H1 (cell line): ENCODE measurements around the gene PLSCR3. TPM values are rescaled to one million over a fixed set of nuclear protein-coding genes. Genes with fewer than 3 reads are reported as not detected.

Source experiments
- ATF3 ChIP-seq: IDR thresholded peaks from 2 replicates; pipeline ENCODE4 v1.6.1; 2011; ENCODE audit warnings: low read depth, mild to moderate bottlenecking, low read length; ENCODE audit not compliant: insufficient read depth
- CHD7 ChIP-seq: fragments of 300-600 bp; sonication (generic); IDR thresholded peaks from 2 replicates; pipeline ENCODE4 v1.7.1; 2012; ENCODE audit warnings: low read length, moderate library complexity, mild to moderate bottlenecking, inconsistent platforms; ENCODE audit not compliant: insufficient replicate concordance
- CTBP2 ChIP-seq: IDR thresholded peaks from 2 replicates; pipeline ENCODE4 v1.7.0; 2011; ENCODE audit warnings: borderline replicate concordance, mild to moderate bottlenecking, moderate library complexity, mixed read lengths, low read length; ENCODE audit not compliant: insufficient read depth, insufficient read length
- EP300 ChIP-seq, 2 experiments: IDR thresholded peaks; 1 replicate in 1 of 2; 2 replicates in 1 of 2; pipeline ENCODE4 v1.6.1; 2011 to 2012; ENCODE audit warnings: low read depth in 2 of 2, low read length in 2 of 2, mild to moderate bottlenecking in 2 of 2, borderline replicate concordance in 1 of 2, inconsistent platforms in 1 of 2, moderate library complexity in 1 of 2
- HDAC2 ChIP-seq, 2 experiments: fragments of 300-600 bp in 1 of 2; sonication (generic) in 1 of 2; IDR thresholded peaks; 2 replicates each; pipeline ENCODE4 v1.6.1; 2011 to 2012; ENCODE audit warnings: low read depth in 2 of 2, low read length in 2 of 2, mild to moderate bottlenecking in 2 of 2, moderate library complexity in 2 of 2, borderline replicate concordance in 1 of 2, inconsistent platforms in 1 of 2
- JUN ChIP-seq: IDR thresholded peaks from 2 replicates; pipeline ENCODE4 v1.6.1; 2011; ENCODE audit warnings: low read depth, mild to moderate bottlenecking, improper control_type of control experiment, low read length
- MAX ChIP-seq: IDR thresholded peaks from 2 replicates; pipeline ENCODE4 v1.6.1; 2012; ENCODE audit warnings: inconsistent platforms
- TAF1 ChIP-seq: IDR thresholded peaks from 2 replicates; pipeline ENCODE4 v1.6.1; 2011; ENCODE audit warnings: mild to moderate bottlenecking, low read depth, low read length
- USF2 ChIP-seq: IDR thresholded peaks from 2 replicates; pipeline ENCODE4 v1.6.1; 2011; ENCODE audit warnings: low read length, improper control_type of control experiment
- polyA plus RNA-seq, 7 experiments: library from polyadenylated mRNA; depleted of rRNA in 3 of 7; stranded (reverse) in 5 of 7; unstranded in 2 of 7; fragments of >200 nt in 5 of 7; fragments of 200-250 nt in 2 of 7; gene quantifications; 1 replicate in 5 of 7; 2 replicates in 1 of 7; 4 replicates in 1 of 7; pipeline versions ENCODE4 v1.2.1 to v1.2.3, GENCODE V29; 2011 to 2013; ENCODE audit warnings: missing spikeins in 2 of 7, mixed read lengths in 2 of 7
- total RNA-seq: library from RNA; stranded (reverse); fragmentation: NEBNext Ultra II Directional; extraction: Animal tissue kit (Norgen Biotek cat#: 25700); gene quantifications from 2 replicates; pipeline ENCODE4 v1.2.1, GENCODE V29; 2021

Gene PLSCR3
- total and polyA plus RNA-seq, 2 of the 8 experiments (the other 6 are each of a cell fraction or from before 2014, with no cell fraction given): 36.1 to 38.7 TPM

GRCh38 chr17:7423679-7424078, 29.4 kb upstream of the PLSCR3 start (continued):
- TF ChIP-seq CHD7: no peak
- TF ChIP-seq ATF3: no peak
- no peak for TF ChIP-seq EP300 (IDR thresholded peaks at IDR 0.05; ENCODE audit: borderline replicate concordance in 1 of 2, low read depth in 2 of 2, low read length in 2 of 2)
- TF ChIP-seq HDAC2 (IDR thresholded peaks at IDR 0.05; ENCODE audit: borderline replicate concordance in 1 of 2, low read depth in 2 of 2, low read length in 2 of 2): no peak
- TF ChIP-seq CTBP2: no peak
- TF ChIP-seq TAF1: no peak
- no peak for TF ChIP-seq MAX
- TF ChIP-seq USF2: no peak
- TF ChIP-seq JUN: no peak
